Astrocyte of the hippocampus (primary cell): Measurements from ENCODE around the gene GMCL2.

Experiments
- DNase-seq: peaks from one replicate; pipeline ENCODE4 v3.0.0; 2011; ENCODE audit warnings: low read depth, low spot score

Gene GMCL2

GRCh38 chr5:178143246-178143645, 43.9 kb downstream of the GMCL2 start:
- no peak for DNase-seq

- no peak for DNase-seq
Observed at GRCh38 chr5:178142642-178143041, 44.5 kb downstream of the GMCL2 start.

DNA sequence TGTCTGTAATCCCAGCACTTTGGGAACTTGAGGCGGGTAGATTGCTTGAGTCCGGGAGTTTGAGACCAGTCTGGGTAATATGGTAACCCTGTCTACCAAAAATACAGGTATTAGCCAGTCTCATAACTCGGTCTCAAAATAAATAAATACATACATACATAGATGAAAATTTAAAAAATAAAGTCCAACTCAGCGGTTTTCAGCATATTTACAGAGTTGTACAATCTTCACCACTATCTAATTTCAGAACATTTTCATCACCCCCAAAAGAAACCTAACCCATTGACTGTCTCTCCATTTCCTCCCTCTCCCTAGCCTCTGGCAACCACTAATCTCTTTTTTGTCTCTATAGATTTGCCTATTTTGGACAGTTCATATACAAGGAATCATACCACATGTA, 45.6 kb downstream of the GMCL2 start:
- DNase-seq = no peak

- no peak for DNase-seq
Observed at GRCh38 chr5:178137991-178138390, 49.2 kb downstream of the GMCL2 start.

DNA sequence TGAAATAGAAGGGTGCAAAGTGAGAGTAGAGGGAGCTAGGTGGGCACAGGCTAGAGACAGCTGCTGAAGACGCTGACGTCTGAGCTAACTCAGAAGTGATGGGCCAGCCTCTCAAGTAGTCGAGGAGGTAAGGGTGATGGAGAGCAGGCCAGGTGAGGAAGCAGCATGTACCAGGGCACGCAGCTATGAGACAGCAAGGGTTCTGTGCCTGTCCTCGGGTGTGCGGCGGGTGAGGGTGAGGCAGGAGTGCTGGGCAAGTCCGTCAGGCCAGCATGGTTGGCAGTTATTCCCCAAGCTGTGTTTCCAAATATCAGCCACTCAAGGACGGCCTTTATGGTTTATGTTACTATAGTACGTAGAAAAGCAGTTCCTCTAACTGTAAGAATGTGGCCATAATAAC, 50.2 kb downstream of the GMCL2 start:
- DNase-seq = no peak
